ENCODE measurements around the gene PNPLA2.

PNPLA2 gene

DNA sequence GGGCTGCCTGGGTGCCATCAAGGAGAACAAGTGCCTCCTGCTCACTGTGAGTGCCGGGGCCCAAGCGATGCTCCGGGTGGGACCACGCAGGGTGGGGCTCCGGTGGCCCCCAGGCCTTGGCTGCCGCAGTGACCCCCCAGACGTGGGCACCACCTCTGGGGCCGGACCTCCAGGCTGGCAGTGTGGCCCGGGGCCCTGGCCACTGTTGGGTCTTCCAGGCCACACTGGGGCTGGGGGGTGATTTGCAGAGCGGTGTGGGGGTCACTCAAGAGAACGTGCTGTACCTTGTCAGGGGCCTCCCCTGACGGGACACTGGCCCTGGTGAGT lies 43.9 kb downstream of the PNPLA2 start:
- DNase-seq = no peak

DNA sequence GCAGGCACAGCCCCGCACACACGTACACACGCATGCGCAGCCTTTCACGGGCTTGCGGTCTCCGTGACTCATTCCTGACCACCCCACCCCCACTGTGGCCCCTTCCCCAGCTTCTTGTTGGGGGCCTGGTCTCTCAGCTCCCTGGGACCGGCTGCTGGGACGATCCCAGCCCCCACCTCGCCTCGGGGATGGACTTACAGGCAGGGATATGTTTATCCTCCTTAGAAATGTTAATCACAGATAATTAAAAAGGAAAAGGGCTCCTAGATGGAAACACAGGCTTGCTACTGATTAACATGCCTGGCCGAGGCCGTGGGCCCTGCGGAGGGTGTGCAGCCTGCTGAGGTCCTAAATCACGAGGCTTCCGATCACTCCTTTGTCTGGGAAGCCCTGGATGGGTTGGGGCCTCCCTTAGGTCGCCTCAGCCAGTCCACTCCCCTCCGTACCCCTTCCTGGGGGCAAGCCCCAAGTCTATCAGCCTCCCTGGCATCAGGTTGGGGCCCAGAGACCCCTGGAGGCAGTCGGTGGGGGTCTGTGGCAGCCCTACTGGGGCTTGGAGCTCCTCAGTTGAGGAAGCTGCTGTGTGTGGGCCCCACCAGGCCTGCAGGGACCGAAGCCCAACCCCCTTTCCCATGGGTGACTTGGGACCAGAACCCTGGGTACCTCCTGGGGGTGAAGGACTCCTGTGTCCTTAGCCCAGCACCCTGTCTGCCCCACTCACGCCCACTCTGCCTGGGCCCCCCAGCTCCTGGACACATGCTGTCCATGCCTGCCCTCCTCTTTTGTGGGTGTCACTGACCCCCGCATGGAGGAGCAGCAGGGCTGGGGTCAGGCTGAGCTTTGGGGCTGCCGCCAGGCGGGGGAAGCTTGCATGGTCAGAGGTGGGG lies 44.6 kb downstream of the PNPLA2 start:
- DNase-seq = no peak

DNA sequence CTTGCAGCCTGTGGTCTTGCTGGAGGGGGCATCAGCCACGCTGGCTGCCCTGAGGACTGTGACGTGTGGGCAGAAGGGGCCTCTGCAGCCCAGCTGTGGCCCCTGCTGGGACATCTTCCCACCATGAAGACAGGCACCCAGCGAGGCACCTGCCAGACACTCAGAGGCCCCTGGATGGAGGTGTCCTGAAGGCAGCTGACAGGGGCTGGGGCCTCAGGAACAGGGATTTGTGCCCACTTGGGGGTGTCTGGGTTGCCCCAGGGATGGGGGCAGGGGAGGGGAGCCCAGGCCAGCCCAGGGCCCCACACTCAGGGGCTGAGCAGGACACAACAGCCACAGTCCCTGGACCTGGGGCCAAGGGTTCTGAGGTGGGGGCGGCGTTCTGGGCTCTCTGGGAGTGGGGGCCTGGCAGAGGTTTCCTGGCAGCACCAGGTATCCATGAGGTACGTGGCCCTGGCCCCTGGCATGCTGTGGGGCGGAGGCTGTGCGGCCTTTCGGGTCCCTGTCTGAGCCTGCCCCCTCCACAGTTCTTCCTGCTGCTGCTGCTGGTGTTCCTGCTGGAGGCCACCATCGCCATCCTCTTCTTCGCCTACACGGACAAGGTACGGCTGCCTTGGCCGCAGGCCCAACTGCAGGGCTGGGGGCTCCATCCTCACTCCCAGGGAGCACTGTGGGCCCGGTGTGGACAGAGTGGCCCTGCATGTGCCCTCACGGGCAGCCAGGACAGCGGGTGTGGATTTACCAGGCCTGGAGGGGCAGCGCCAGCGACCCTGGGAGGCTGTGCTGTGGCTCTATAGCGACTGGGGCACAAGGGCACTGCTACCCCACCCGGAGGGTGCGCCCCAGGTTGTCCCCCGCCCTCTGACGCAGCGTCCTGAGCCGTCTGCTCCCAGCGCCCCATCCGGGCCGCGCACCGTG lies 45.5 kb downstream of the PNPLA2 start:
- DNase-seq = no peak

DNA sequence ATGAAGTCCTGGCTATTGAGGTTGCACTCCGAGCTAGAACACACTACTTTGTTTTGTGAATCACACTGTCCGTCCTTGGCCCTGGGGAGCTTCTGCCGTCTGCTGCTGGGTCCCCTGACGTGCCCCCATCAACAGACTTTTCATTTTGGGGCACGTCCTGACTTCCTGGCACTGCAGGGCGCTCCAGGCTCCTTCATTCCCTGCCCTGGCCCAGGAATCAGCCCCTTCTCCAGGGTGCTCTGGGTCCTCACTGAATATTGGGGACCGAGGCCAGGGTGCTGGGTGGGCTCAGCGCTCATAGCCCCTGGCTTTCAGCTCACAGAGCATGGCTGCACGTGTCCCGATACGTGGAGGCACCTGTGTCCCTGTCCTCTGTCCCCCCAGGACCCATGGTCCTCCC lies 46.2 kb downstream of the PNPLA2 start:
- no peak for DNase-seq

DNA sequence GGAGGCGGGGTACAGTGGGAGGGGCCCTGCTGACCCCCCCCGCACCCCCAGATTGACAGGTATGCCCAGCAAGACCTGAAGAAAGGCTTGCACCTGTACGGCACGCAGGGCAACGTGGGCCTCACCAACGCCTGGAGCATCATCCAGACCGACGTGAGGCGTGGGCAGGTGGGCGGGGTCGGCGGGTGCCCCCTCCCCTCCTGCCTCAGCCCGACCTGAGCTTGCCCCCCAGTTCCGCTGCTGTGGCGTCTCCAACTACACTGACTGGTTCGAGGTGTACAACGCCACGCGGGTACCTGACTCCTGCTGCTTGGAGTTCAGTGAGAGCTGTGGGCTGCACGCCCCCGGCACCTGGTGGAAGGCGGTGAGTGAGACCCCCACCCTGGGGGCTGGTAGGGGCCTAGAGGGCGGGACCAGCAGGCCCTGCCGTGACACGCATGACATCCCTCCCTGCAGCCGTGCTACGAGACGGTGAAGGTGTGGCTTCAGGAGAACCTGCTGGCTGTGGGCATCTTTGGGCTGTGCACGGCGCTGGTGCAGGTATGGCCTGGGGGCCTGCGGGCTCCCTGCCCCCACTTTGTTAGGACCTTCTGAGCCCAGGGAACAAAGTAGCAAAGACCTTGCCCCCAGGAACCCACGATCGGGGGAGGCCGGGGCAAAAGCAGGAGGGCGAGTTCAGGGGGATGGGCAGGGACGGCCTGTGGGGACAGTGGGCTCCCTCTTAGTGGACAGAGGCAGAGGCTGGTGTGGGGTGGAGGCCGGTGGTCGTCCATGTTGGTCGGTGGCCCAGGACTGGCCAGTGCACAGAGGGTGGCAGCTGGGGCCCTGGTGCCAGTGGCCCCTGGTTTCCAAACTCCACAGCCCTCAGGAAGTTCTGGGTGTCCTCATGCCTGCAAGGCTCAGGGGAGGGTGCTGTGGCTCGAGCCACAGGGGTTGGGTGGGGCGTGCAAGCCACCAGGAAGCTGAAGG lies 47.0 kb downstream of the PNPLA2 start:
- DNase-seq = no peak

DNA sequence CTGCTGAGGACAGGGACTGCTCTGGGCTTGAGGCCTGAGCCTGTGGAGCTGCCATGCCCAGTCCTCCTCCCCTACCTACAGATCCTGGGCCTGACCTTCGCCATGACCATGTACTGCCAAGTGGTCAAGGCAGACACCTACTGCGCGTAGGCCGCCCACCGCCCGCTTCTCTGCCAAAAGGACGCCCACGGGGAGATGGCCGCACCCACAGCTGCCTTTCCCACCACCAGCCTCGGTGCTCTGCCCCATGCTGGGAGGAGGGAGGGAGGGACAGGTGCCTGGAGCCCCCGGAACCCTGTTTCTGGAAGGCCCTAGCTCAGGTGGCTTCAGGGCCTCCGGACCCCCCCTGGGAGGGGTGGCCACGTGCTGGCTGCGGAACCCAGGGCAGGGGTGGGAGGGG lies 47.8 kb downstream of the PNPLA2 start:
- DNase-seq = no peak

DNA sequence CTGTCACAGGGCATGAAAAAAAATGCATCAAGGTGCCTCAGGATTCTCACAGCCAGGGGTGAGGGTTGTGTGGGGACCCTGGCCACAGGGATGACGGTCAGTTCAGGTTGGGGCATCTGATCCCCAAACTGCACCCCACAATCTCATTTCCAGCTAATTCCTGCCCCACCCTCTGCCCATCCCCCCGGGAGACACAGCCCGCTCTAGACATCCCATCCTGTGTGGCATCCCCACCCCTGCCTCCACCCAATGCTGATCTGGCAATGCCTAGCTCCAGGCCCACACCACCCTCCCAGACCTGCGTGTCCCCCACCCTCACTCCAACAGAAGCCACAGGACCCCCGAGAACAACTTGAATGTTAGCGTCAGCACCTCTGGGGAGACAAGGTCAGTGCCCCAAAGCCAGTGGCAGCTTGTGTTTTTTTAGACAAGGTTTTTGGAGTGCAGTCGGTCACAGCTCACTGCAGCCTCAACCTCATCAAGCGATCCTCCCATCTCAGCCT lies 49.2 kb downstream of the PNPLA2 start:
- no peak for DNase-seq

DNA sequence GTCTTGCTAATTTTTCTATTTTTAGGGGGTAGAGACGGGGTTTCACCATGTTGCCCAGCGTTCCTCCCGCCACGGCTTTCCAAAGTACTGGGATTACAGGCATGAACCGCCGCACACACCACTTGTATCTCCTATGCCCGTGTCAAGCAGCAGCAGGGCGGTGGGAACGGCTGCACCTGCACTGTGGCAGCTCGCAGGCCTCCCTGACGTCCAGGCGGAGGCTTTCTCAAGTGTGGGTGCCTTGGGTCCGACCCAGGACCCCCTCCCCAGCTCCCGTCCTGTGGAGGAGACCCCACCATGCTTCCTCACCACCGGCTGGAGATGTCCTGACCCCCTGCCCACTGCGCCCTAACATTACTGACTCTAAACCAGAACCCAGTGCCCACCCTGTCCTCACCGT lies 49.7 kb downstream of the PNPLA2 start:
- DNase-seq = no peak

DNA sequence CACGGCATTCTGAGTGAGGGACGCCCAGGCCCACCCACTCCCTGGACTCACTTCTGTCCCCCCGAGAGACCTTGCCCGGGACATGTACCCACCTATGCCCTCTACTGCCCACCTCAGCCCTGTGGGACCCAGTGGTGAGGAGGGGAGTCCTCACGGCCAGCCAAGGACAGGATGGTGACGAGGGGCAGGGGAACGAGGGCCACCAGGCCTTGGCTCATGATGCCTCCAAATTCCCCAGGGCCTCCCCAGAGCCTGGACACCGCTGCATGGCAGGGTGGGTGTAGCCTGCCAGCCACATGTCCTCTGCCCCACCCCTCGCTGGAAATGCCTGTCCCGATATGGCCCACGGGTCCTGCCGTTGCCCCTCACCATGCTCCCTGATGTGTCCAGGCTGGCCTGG lies 50.1 kb downstream of the PNPLA2 start:
- DNase-seq = no peak

DNA sequence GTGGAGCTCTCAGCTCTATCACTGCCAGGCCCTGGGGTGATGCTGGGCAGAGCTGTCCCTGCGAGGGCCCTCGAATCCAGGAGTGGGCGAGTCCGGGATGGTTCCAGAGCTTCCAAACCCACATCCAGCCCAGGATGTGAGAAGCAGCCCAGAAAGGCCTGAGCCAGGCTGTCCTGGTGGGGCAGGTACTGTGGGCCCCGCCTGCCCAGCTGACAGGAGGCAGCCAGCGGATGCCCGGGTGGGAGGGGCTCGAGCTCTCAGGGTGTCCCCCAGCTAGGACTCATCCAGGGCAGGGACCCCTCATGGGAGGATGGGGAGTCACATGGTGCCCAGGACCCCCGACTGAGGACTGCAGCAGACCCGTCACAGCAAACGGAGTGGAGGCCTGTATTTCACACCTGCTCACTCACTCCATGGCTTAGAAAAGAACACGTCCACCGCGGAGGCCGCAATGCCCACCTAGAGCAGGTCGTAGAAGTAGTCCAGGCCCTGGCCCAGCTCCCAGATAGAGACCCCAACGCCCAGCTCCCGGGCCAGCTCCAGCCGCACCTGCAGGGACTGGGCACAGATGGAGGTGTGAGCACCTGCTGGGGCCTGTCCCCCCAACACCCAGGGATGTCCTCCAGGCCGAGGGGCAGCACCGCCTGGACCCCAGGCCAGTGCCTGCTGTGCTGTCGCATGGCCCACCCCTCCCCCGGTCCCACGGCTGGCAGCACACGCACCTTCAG lies 50.8 kb downstream of the PNPLA2 start:
- DNase-seq = no peak

DNA sequence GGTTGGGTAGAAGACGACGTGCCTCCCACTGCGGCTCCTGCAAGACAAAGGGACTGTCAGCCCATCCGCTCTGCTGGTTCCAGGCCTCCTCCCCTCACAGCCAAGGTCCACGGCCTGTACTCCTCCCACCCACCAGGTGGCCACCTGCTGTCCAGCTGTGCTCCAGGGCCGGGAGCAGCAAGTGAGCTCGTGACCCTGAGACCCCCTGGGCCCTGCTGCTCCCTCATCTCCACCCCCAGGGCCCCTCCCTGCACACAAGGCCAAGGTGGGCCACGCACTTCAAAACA lies 51.4 kb downstream of the PNPLA2 start:
- DNase-seq = no peak

DNA sequence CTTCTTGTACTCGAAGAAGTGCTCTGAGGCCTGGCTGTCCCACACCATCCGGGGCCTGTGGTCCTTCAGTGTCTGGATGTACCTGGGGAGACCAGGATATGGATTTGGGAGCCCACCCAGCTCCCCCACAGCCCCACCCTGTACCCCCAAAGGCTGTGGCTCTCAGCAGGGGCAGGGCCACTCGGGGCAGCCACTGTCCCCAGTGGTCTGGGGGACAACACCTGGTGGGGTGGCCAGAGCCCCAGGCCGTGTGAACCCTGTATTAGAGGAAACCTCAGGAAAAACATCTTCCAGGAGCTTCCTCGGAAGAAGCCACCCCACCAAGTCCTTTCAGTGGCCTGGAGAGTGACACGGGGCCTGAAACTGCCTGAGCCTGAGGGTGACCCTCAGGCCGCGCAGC lies 51.7 kb downstream of the PNPLA2 start:
- no peak for DNase-seq

DNA sequence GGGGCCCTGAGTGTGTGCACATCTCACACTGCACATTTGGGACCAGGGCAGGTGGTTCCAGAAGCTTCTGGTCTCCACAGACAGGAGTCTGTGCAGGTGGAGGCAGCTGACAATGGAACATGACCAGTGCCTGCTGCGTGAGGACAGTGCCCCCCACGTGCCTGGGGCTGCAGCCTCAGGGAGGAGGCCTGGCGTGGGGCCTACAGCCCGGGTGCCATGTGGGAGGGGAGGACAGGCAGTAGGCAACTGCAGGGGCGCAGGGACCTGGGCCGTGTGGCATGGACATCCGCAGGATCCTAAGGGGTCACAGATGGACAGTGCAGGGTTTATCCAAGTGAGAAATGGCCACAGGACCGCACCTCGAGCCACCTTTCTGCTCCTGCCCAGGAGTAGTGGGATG lies 52.8 kb downstream of the PNPLA2 start:
- DNase-seq = no peak

DNA sequence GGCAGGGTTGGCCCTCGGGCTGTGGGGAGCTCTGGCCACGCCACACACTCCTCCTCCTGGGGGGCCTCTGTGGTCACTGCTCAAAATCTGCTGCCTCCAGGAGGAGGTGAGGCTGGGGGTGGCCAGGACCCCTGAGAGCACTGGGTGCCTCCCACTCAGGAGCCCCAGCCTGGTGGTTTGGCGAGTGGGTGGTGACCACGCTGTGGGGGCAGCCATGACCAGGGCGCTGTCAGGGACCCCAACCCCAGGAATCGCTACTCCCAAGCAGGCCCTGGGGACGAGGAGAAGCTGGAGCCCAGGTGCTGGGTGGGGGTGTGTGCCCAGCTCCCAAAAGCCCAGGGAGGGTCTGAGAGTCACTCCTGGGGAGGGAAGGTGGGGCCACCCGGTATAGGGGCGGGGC lies 54.1 kb downstream of the PNPLA2 start:
- no peak for DNase-seq

DNA sequence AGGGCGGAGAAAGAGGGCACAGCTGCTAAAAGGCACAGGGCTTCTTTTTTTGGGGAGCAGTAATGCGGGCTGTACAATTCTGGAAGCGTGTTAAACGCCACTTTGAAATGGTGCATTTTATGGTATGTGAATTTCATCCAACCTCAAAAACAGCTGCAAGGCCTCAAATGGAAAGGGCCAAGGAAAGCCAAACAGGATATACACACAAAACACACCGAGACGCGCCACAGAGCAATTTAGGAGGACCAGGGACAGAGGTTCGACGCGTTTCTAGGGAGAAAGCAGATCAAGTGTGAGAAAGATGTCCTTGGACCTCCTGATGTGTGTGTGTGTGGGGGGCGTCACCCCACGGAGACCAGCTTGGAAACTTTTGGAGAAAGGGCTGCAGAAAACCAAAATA lies 55.0 kb downstream of the PNPLA2 start:
- no peak for DNase-seq

All from NCI-H2029 (cell line).